HG02759 (cell line): ENCODE data around the gene SLC17A4.

Source experiments
- ATAC-seq: cut with Tn5 transposase; IDR thresholded peaks from one replicate; pipeline ENCODE4 v1.9.1; 2021; ENCODE audit warnings: mild to moderate bottlenecking, moderate library complexity; ENCODE audit not compliant: unreplicated experiment

Gene SLC17A4

GRCh38 chr6:25749837-25750236, 4.7 kb upstream of the SLC17A4 start:
- ATAC-seq, result no peak

- no peak for ATAC-seq
Observed at GRCh38 chr6:25750906-25751305, 3.6 kb upstream of the SLC17A4 start.

GRCh38 chr6:25753079-25753478, 1.5 kb upstream of the SLC17A4 start:
- no peak for ATAC-seq

- no peak for ATAC-seq
Observed at GRCh38 chr6:25755483-25755882, 941 bp downstream of the SLC17A4 start.

GRCh38 chr6:25756382-25757363, 2.1 kb downstream of the SLC17A4 start:
- no peak for ATAC-seq

- ATAC-seq, result no peak
Observed at GRCh38 chr6:25757936-25758642, 3.5 kb downstream of the SLC17A4 start.

- no peak for ATAC-seq
Observed at GRCh38 chr6:25764611-25765010, 10.1 kb downstream of the SLC17A4 start.

GRCh38 chr6:25768566-25768965, 14.0 kb downstream of the SLC17A4 start:
- ATAC-seq, result no peak

GRCh38 chr6:25769983-25770382, 15.4 kb downstream of the SLC17A4 start:
- no peak for ATAC-seq

- ATAC-seq, result no peak
Observed at GRCh38 chr6:25774120-25774715, 19.7 kb downstream of the SLC17A4 start.

GRCh38 chr6:25777031-25777430, 22.5 kb downstream of the SLC17A4 start:
- no peak for ATAC-seq

GRCh38 chr6:25777856-25778649, 23.5 kb downstream of the SLC17A4 start:
- no peak for ATAC-seq

GRCh38 chr6:25781134-25781533, 26.6 kb downstream of the SLC17A4 start:
- no peak for ATAC-seq

GRCh38 chr6:25787428-25787827, 32.9 kb downstream of the SLC17A4 start:
- ATAC-seq, result no peak

GRCh38 chr6:25788305-25788922, 33.9 kb downstream of the SLC17A4 start:
- ATAC-seq, result no peak

- no peak for ATAC-seq
Observed at GRCh38 chr6:25789475-25789874, 34.9 kb downstream of the SLC17A4 start.

- no peak for ATAC-seq
Observed at GRCh38 chr6:25792016-25792415, 37.5 kb downstream of the SLC17A4 start.

GRCh38 chr6:25793970-25794369, 39.4 kb downstream of the SLC17A4 start:
- no peak for ATAC-seq

- no peak for ATAC-seq
Observed at GRCh38 chr6:25794784-25795183, 40.2 kb downstream of the SLC17A4 start.

GRCh38 chr6:25801436-25801835, 46.9 kb downstream of the SLC17A4 start:
- ATAC-seq, result no peak
